ENCODE data around the gene MEOX2.

DNA sequence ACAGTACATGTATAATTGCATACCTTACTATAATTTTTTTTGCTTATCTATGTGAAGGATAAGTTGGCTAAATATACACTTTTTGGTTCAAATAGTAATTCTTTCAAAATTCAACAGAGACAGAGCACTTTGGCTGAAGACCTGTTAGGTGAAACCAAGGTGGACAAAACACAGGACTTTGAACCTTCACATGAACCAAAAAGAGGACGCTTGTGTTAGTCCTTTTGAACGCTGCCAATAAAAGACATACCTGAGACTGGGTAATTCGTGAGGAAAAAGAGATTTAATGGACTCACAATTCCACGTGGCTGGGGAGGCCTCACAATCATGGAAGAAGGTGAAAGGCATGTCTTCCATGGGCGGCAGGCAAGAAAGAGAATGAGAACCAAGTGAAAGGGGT lies 120.0 kb downstream of the MEOX2 start:
- TF ChIP-seq, protein P1, sequence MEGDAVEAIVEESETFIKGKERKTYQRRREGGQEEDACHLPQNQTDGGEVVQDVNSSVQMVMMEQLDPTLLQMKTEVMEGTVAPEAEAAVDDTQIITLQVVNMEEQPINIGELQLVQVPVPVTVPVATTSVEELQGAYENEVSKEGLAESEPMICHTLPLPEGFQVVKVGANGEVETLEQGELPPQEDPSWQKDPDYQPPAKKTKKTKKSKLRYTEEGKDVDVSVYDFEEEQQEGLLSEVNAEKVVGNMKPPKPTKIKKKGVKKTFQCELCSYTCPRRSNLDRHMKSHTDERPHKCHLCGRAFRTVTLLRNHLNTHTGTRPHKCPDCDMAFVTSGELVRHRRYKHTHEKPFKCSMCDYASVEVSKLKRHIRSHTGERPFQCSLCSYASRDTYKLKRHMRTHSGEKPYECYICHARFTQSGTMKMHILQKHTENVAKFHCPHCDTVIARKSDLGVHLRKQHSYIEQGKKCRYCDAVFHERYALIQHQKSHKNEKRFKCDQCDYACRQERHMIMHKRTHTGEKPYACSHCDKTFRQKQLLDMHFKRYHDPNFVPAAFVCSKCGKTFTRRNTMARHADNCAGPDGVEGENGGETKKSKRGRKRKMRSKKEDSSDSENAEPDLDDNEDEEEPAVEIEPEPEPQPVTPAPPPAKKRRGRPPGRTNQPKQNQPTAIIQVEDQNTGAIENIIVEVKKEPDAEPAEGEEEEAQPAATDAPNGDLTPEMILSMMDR (IDR thresholded peaks at IDR 0.05), result no peak
- TF ChIP-seq POLR2AphosphoS5 (IDR thresholded peaks at IDR 0.05) (no peak), POLR2A (IDR thresholded peaks at IDR 0.05) (no peak), EP300 (IDR thresholded peaks at IDR 0.05; ENCODE audit: low read depth) (no peak)

Data from transverse colon (tissue), 4 donors.